K562 (cell line): ENCODE measurements around the gene SLIT1. TPM values are rescaled to one million over a fixed set of nuclear protein-coding genes. Genes with fewer than 3 reads are reported as not detected.

ENCODE experiments used
- ATAC-seq: fragments of 200-7000 bp; cut with Tn5 transposase; 3 replicates; pipeline ENCODE4 v1.9.1; 2020; ENCODE audit warnings: moderate library complexity
- BruUV-seq: library from RNA; stranded (reverse); fragments of 400-500 nt; replicated peaks from 2 replicates; lab custom pipeline; 2021; lab: Mats Ljungman, UMichigan
- CTCF ChIA-PET: fragments of 300-600 bp; formaldehyde crosslinking; extraction: SDS; loops from one replicate; lab custom pipeline; 2021; ENCODE audit warnings: low intra/inter-chr PET ratio; lab: Yijun Ruan, JAX
- POLR2A ChIA-PET: fragments of 300-600, 350-650 bp; sonication (Branson Sonifier 250); formaldehyde crosslinking; extraction: SDS; loops from one replicate; lab custom pipeline; 2021; ENCODE audit warnings: antibody characterized with exemption, inconsistent platforms; lab: Yijun Ruan, JAX
- DNase-seq, 4 experiments: peaks; one replicate each; pipeline versions ENCODE4 v3.0.0 to v3.0.0-alpha.2; 2011 to 2018; ENCODE audit warnings: low spot score in 3 of 4, mixed read lengths in 3 of 4; ENCODE audit errors: extremely low read depth in 1 of 4
- FAIRE-seq: peaks from 2 replicates; lab custom pipeline; 2011; peaks lifted over from hg19 to GRCh38; lab: Jason Lieb, UNC
- H2AFZ ChIP-seq: 2 replicates; pipeline ENCODE4 v1.6.0; 2011; ENCODE audit warnings: low read depth, low read length, control low read depth, inconsistent platforms
- H3K27ac ChIP-seq: fragments of 200-600 bp; 3 replicates; pipeline ENCODE4 v1.8.0; 2011; ENCODE audit warnings: low read depth, mild to moderate bottlenecking, control low read depth, inconsistent platforms, low read length, moderate library complexity, mixed read lengths; ENCODE audit errors: extremely low read depth
- H3K27me3 ChIP-seq, 2 experiments: fragments of 300-600 bp in 1 of 2; 2 replicates in 1 of 2; 3 replicates in 1 of 2; pipeline versions ENCODE4 v1.6.0 to v1.8.0; 2011; ENCODE audit warnings: inconsistent platforms in 2 of 2, low read length in 2 of 2, mild to moderate bottlenecking in 1 of 2, mixed read lengths in 1 of 2, moderate library complexity in 1 of 2; ENCODE audit not compliant: control insufficient read depth in 2 of 2, insufficient read depth in 2 of 2
- H3K36me3 ChIP-seq: fragments of 300-600 bp; 3 replicates; pipeline ENCODE4 v1.8.0; 2011; ENCODE audit warnings: mild to moderate bottlenecking, low read length, inconsistent platforms; ENCODE audit not compliant: control insufficient read depth, insufficient read depth
- H3K4me1 ChIP-seq, 2 experiments: fragments of 200-600 bp in 1 of 2; replicated peaks in 1 of 2; 2 replicates in 1 of 2; 3 replicates in 1 of 2; pipeline versions ENCODE4 v1.5.1 to v1.8.0; 2011; ENCODE audit warnings: inconsistent platforms in 2 of 2, low read length in 2 of 2, mild to moderate bottlenecking in 1 of 2, mixed read lengths in 1 of 2, moderate library complexity in 1 of 2; ENCODE audit not compliant: control insufficient read depth in 2 of 2, insufficient read depth in 2 of 2
- H3K4me2 ChIP-seq: 2 replicates; pipeline ENCODE4 v1.6.1; 2011; ENCODE audit warnings: low read length, control low read depth, inconsistent platforms, mixed read lengths; ENCODE audit not compliant: insufficient read depth
- H3K4me3 ChIP-seq: fragments of 200-600 bp; sonication (generic), shearing (Covaris generic); 2 replicates; pipeline ENCODE4 v1.5.1; 2016; ENCODE audit warnings: control low read depth, inconsistent platforms
- H3K79me2 ChIP-seq: fragments of 200-600 bp; 3 replicates; pipeline ENCODE4 v1.8.0; 2011; ENCODE audit warnings: low read length, inconsistent platforms; ENCODE audit not compliant: control insufficient read depth, insufficient read depth
- H3K9ac ChIP-seq, 2 experiments: 2 replicates each; pipeline versions ENCODE4 v1.6.0 to v1.6.1; 2011; ENCODE audit warnings: low read depth in 2 of 2, low read length in 2 of 2, control low read depth in 1 of 2, inconsistent platforms in 1 of 2, mild to moderate bottlenecking in 1 of 2, mixed read lengths in 1 of 2; ENCODE audit not compliant: insufficient read depth in 1 of 2
- H3K9me1 ChIP-seq: one replicate; pipeline ENCODE4 v1.6.0; 2011; ENCODE audit warnings: inconsistent platforms, mild to moderate bottlenecking, low read length, moderate library complexity; ENCODE audit not compliant: control insufficient read depth, insufficient read depth
- H3K9me3 ChIP-seq: replicated peaks from 2 replicates; pipeline ENCODE4 v1.5.1; 2011; ENCODE audit warnings: low read depth, low read length, inconsistent platforms; ENCODE audit not compliant: control insufficient read depth, insufficient read depth
- H4K20me1 ChIP-seq: replicated peaks from 2 replicates; pipeline ENCODE4 v1.6.1; 2011; ENCODE audit warnings: low read length, inconsistent platforms, mixed read lengths; ENCODE audit not compliant: control insufficient read depth, insufficient read depth
- CBFA2T2 ChIP-seq: fragments of 450-650 bp; conservative IDR thresholded peaks from 2 replicates; pipeline ENCODE4 v1.6.1; 2017; ENCODE audit warnings: mild to moderate bottlenecking
- DACH1 ChIP-seq: fragments of 450-650 bp; IDR thresholded peaks from 2 replicates; pipeline ENCODE4 v1.6.1; 2018; ENCODE audit not compliant: partially characterized antibody
- FIP1L1 ChIP-seq: fragments of 200-400 bp; formaldehyde crosslinking; IDR thresholded peaks from 2 replicates; pipeline ENCODE4 v1.6.1; 2018; ENCODE audit warnings: mild to moderate bottlenecking, low read depth, low read length; ENCODE audit not compliant: poor library complexity, severe bottlenecking
- FOS ChIP-seq: IDR thresholded peaks from 3 replicates; pipeline ENCODE4 v1.6.1; 2011; ENCODE audit not compliant: insufficient read length; ENCODE audit errors: extremely low read depth
- FOXK1 ChIP-seq: sonication (generic); formaldehyde crosslinking; IDR thresholded peaks from 2 replicates; pipeline ENCODE4 v1.8.0; 2022; ENCODE audit warnings: missing genetic modification reagents, mild to moderate bottlenecking, borderline replicate concordance
- PRMT5 ChIP-seq: sonication (generic); formaldehyde crosslinking; IDR thresholded peaks from 2 replicates; pipeline ENCODE4 v1.5.0; 2020; ENCODE audit warnings: missing genetic modification reagents
- RBM15 ChIP-seq: fragments of 200-400 bp; formaldehyde crosslinking; IDR thresholded peaks from 2 replicates; pipeline ENCODE4 v1.6.1; 2018; ENCODE audit warnings: mild to moderate bottlenecking, low read length, moderate library complexity; ENCODE audit not compliant: insufficient read depth
- RBM17 ChIP-seq: fragments of 200-400 bp; formaldehyde crosslinking; IDR thresholded peaks from 2 replicates; pipeline ENCODE4 v1.6.1; 2017; ENCODE audit warnings: low read depth, mild to moderate bottlenecking, low read length, borderline replicate concordance
- SLC30A9 ChIP-seq: fragments of 250-450 bp; sonication (Bioruptor Pico); IDR thresholded peaks from 2 replicates; pipeline ENCODE4 v1.8.0; 2022; ENCODE audit warnings: mild to moderate bottlenecking, moderate library complexity
- SRF ChIP-seq, 2 experiments: fragments of 250-450, 450-650 bp in 1 of 2; sonication (Bioruptor Pico) in 1 of 2; sonication (generic) in 1 of 2; formaldehyde crosslinking; IDR thresholded peaks; 2 replicates each; pipeline versions ENCODE4 v1.5.0 to v1.5.1; 2020 to 2022; ENCODE audit warnings: mild to moderate bottlenecking in 1 of 2, missing genetic modification reagents in 1 of 2
- ZNF395 ChIP-seq: fragments of 200-800 bp; sonication (Bioruptor generic); IDR thresholded peaks from 2 replicates; pipeline ENCODE4 v1.6.1; 2017; ENCODE audit warnings: missing genetic modification characterization, missing compliant biosample characterization
- WGBS: fragments of 100-300 bp; shearing (Covaris generic); methylation state at CpG from one replicate; pipeline ENCODE4 v1.1.6; 2016; ENCODE audit warnings: low coverage, mixed read lengths; ENCODE audit not compliant: insufficient coverage; ENCODE audit errors: missing lambda C conversion rate; 5-methylcytosine and 5-hydroxymethylcytosine counted together
- in situ Hi-C: fragments of 300-500 bp; cut with MboI; formaldehyde crosslinking; loops from 4 replicates; pipeline ENCODE4 v1.15.0; 2018; ENCODE audit warnings: inconsistent platforms, mixed read lengths
- intact Hi-C: fragments of 100-400 bp; cut with micrococcal nuclease; formaldehyde crosslinking; loops from 2 replicates; pipeline ENCODE4 v1.14.2; 2022
- polyA plus RNA-seq, 8 experiments: library from polyadenylated mRNA; depleted of rRNA in 4 of 8; stranded (reverse) in 5 of 8; unstranded in 3 of 8; fragments of >200 nt; fragmentation: Nextera tagmentation in 2 of 8; fragmentation: Illumina TruSeq in 1 of 8; extraction: Ambion mirVana in 2 of 8; extraction: Trizol in 1 of 8; gene quantifications; 2 replicates each; pipeline versions ENCODE4 v1.2.1 to v1.2.3, GENCODE V29; 2011 to 2014; ENCODE audit warnings: inconsistent platforms in 1 of 8, missing spikeins in 1 of 8
- total RNA-seq, 7 experiments: library from RNA; depleted of rRNA in 6 of 7; stranded (reverse); fragments of >200 nt in 6 of 7; fragmentation: Illumina TruSeq in 2 of 7; extraction: Trizol in 2 of 7; gene quantifications; 2 replicates each; pipeline versions ENCODE4 v1.2.1 to v1.2.3, GENCODE V29; 2011 to 2021; ENCODE audit warnings: low replicate concordance in 1 of 7
- TF ChIP-seq, protein P1 (sequence below), 2 experiments: IDR thresholded peaks; 2 replicates each; pipeline ENCODE4 v1.6.1; 2011; ENCODE audit warnings: borderline replicate concordance in 1 of 2, control low read depth in 1 of 2, low read depth in 1 of 2, low read length in 1 of 2, mild to moderate bottlenecking in 1 of 2, mixed read lengths in 1 of 2, moderate library complexity in 1 of 2; ENCODE audit not compliant: insufficient read depth in 1 of 2, insufficient read length in 1 of 2, poor library complexity in 1 of 2, severe bottlenecking in 1 of 2; ENCODE audit errors: extremely low read depth in 1 of 2

Gene SLIT1
- total and polyA plus RNA-seq, 9 of the 15 experiments (the other 6 are each of a cell fraction or from before 2014, with no cell fraction given) = 0.01 to 0.11 (median 0.04) TPM; not detected in 3

DNA sequence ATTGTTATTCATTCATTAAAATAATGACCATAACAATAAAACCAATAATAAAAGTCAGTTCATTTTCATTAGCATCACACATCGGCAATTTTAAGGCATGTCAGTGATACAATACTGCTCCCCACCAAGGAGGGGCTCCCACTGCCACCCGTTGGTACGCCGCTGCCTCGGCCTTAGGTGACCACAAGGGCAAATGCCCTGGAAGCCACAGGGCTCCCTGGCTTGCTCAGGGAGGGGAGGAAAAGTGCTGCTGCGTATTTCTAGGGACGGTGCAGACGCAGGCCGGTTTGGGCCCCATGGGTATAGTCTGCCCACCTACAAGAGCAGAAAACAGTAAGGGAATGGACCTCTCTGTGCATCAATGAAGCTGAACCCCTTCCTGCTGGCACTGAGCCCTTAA lies 85.1 kb downstream of the SLIT1 start:
- CTCF ChIA-PET = interaction anchor here (0.6 kb wide), 1 partner anchor 178 kb away, joined by 4 read pairs; no protein-coding TSS in a partner anchor
- Histone ChIP-seq H3K4me1 (no peaks in the 10 kb centered on the region), H4K20me1 (no peaks in the 10 kb centered on the region; the same call in 1 of the 2 replicates), H2AFZ (no peak overlapping the region), H3K4me2 (no peak overlapping the region), H3K9ac (no peak overlapping the region), H3K36me3 (no peaks in the 10 kb centered on the region), H3K9me3 (no peaks in the 10 kb centered on the region), H3K9me1 (no peaks in the 10 kb centered on the region), H3K27ac (no peak overlapping the region), H3K27me3 (peaks cover 2 to 70% of the 10 kb centered on the region in 2 experiments; a peak in 4 of 5 replicates), H3K4me3 (no peak overlapping the region), H3K79me2 (no peaks in the 10 kb centered on the region)
- in situ Hi-C loops = no loop called here
- POLR2A ChIA-PET = interaction anchor here (0.5 kb wide), 1 partner anchor 33 kb away, joined by 3 read pairs; no protein-coding TSS in a partner anchor
- ATAC-seq (no peak), FAIRE-seq (no peak), DNase-seq (no peak)
- intact Hi-C loops = no loop called here
- BruUV-seq = no TSS peak
- 1% methylated on average over 9 of the region's 9 CpGs for WGBS
- no peak for TF ChIP-seq RBM15
- TF ChIP-seq DACH1 = no peak
- TF ChIP-seq PRMT5 (CRISPR knock-in tag) = no peak
- TF ChIP-seq RBM17 = no peak
- TF ChIP-seq FOS = no peak
- TF ChIP-seq, protein P1, sequence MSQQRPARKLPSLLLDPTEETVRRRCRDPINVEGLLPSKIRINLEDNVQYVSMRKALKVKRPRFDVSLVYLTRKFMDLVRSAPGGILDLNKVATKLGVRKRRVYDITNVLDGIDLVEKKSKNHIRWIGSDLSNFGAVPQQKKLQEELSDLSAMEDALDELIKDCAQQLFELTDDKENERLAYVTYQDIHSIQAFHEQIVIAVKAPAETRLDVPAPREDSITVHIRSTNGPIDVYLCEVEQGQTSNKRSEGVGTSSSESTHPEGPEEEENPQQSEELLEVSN (IDR thresholded peaks at IDR 0.05; ENCODE audit: borderline replicate concordance in 1 of 2, extremely low read depth in 1 of 2, insufficient read depth in 1 of 2, insufficient read length in 1 of 2, low read depth in 1 of 2, low read length in 1 of 2, poor library complexity in 1 of 2, severe bottlenecking in 1 of 2) = no peak
- no peak for TF ChIP-seq FOXK1 (CRISPR knock-in tag)
- TF ChIP-seq CBFA2T2 = no peak
- TF ChIP-seq SRF (CRISPR knock-in tag; IDR thresholded peaks at IDR 0.05) = no peak
- TF ChIP-seq ZNF395 (CRISPR knock-in tag) = no peak
- no peak for TF ChIP-seq FIP1L1
- TF ChIP-seq SLC30A9 (CRISPR knock-in tag) = no peak
